Mucosa of descending colon (tissue), 3 donors: Measurements from ENCODE around the gene KLF5. TPM values are rescaled to one million over a fixed set of nuclear protein-coding genes. Genes with fewer than 3 reads are reported as not detected.

Experiments
- ATAC-seq: fragments of 200-7000 bp; cut with Tn5 transposase; one replicate; pipeline ENCODE4 v1.9.1; 2020; ENCODE audit warnings: mild to moderate bottlenecking, moderate library complexity
- DNase-seq, 3 donors: peaks; one replicate each; pipeline ENCODE4 v3.0.0-alpha.2; 2020
- H3K36me3 ChIP-seq: fragments of 200-600 bp; one replicate; pipeline ENCODE4 v1.8.0; 2021; ENCODE audit warnings: low read depth, mild to moderate bottlenecking
- H3K4me1 ChIP-seq: fragments of 200-600 bp; one replicate; pipeline ENCODE4 v1.8.0; 2021; ENCODE audit warnings: low read depth, mild to moderate bottlenecking
- H3K4me3 ChIP-seq: fragments of 200-600 bp; one replicate; pipeline ENCODE4 v1.8.0; 2021; ENCODE audit warnings: mild to moderate bottlenecking
- H3K9me3 ChIP-seq: fragments of 200-600 bp; one replicate; pipeline ENCODE4 v1.8.0; 2021; ENCODE audit warnings: mild to moderate bottlenecking
- intact Hi-C, 2 donors: fragments of 100-400 bp; cut with DNase I in 1 of 2; cut with micrococcal nuclease in 1 of 2; formaldehyde crosslinking; loops; one replicate each; pipeline versions ENCODE4 v1.11.0 to v1.11.1; 2022; cut with DNase I, micrococcal nuclease
- total RNA-seq, 3 donors: library from RNA; stranded (reverse); fragmentation: NEBNext Ultra II Directional in 2 of 3; extraction: Animal tissue kit (Norgen Biotek cat#: 25700) in 2 of 3; gene quantifications; one replicate each; pipeline versions ENCODE4 v1.2.1 to v1.2.4, GENCODE V29; 2021 to 2023
- TF ChIP-seq, protein P1 (sequence below): fragments of 200-600 bp; IDR thresholded peaks from one replicate; pipeline ENCODE4 v1.8.0; 2022; ENCODE audit warnings: antibody characterized with exemption, mild to moderate bottlenecking
- donor health status: DM: no; HTN: no; CAD: no; lungs with moderate emphysema.
- donor health status: DM: no; HTN: no; CAD: no.
- donor health status: DM: no; HTN: yes; CAD: no.

Gene KLF5
- total RNA-seq, 3 donors from 2014 or later: 131 to 401 (median 330) TPM

DNA sequence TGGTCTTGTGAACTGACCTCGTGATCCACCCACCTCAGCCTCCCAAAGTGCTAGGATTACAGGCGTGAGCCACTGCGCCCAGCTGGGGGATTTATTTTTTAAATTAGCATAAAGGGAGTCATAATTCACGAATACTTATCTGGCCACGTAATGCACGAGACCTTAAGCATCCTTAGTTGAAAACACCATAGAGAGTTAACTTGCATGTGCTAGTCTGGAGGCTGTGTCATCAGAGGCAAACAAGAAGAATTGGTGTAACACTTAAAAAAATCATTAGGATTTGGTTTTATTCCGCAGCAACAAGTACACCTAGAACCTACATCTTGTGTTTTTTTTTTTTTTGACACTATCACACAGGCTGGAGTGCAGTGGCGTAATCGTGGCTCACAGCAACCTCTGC, 19.1 kb downstream of the KLF5 start:
- Histone ChIP-seq H3K36me3 (no peaks in the 10 kb centered on the region), H3K4me3 (no peak overlapping the region), H3K9me3 (no peaks in the 10 kb centered on the region), H3K4me1 (peaks cover 14% of the 10 kb centered on the region)
- ATAC-seq (peak; percentile 7), DNase-seq (no peak)
- intact Hi-C loops: loop anchor here in 1 of 2 donors (10.0 kb wide), 1 partner anchor 187 kb away; no protein-coding TSS in a partner anchor
- TF ChIP-seq, protein P1, sequence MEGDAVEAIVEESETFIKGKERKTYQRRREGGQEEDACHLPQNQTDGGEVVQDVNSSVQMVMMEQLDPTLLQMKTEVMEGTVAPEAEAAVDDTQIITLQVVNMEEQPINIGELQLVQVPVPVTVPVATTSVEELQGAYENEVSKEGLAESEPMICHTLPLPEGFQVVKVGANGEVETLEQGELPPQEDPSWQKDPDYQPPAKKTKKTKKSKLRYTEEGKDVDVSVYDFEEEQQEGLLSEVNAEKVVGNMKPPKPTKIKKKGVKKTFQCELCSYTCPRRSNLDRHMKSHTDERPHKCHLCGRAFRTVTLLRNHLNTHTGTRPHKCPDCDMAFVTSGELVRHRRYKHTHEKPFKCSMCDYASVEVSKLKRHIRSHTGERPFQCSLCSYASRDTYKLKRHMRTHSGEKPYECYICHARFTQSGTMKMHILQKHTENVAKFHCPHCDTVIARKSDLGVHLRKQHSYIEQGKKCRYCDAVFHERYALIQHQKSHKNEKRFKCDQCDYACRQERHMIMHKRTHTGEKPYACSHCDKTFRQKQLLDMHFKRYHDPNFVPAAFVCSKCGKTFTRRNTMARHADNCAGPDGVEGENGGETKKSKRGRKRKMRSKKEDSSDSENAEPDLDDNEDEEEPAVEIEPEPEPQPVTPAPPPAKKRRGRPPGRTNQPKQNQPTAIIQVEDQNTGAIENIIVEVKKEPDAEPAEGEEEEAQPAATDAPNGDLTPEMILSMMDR: no peak

DNA sequence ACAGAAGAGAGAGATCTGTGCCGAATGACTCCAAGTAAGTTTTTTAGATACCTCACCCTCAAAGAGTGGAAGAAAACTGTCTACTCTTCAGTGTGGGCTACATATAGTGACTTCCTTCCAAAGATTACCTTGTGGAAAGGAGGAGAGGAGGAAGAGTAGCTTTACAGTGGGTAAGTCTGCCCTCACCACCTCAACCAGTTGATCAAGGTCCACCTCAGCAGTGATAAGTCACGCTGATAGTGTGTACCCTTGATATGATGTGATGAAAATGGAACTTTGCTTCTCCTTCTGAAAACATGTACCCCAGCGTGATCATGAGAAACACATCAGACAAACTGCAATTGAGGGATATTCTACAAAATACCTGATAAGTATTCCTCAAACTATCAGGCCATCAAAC, 20.6 kb downstream of the KLF5 start:
- TF ChIP-seq, protein P1: no peak
- Histone ChIP-seq H3K9me3 (no peaks in the 10 kb centered on the region), H3K36me3 (no peaks in the 10 kb centered on the region), H3K4me1 (peaks cover 11% of the 10 kb centered on the region), H3K4me3 (no peak overlapping the region)
- intact Hi-C loops: loop anchor here in 1 of 2 donors (10.0 kb wide), 1 partner anchor 185 kb away; no protein-coding TSS in a partner anchor
- DNase-seq: no peak
- ATAC-seq: peak; percentile 70

DNA sequence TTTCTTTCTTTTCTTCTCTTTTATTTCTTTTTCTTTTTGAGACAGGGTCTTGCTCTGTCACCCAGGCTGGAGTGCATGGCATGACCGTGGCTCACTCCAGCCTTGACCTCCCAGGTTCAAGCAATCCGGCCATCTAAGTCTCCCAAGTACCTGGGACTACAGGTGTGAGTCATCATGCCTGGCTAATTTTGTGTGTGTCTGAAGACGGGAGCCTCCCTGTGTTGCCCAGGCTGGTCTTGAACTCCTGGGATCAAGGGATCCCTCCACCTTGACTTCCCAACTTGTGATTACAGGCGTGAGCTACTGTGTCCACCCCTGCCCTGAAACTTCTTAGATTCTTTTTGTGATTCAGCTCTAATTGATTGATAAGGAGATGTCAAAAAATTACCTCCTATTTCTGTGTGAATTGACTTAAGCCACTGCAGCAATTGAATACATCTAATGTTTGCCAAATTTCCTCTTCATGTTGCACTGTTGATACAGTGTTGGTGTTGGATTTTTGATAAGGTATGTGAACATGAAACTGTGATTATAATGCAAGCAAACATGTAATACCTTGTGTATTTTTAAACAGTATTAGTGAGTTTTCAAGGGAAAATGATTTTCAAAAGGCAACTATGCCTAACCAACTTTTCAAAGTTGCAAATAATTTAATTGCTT, 22.6 kb downstream of the KLF5 start:
- DNase-seq (no peak), ATAC-seq (peak; percentile 33)
- intact Hi-C loops: no loop called here

DNA sequence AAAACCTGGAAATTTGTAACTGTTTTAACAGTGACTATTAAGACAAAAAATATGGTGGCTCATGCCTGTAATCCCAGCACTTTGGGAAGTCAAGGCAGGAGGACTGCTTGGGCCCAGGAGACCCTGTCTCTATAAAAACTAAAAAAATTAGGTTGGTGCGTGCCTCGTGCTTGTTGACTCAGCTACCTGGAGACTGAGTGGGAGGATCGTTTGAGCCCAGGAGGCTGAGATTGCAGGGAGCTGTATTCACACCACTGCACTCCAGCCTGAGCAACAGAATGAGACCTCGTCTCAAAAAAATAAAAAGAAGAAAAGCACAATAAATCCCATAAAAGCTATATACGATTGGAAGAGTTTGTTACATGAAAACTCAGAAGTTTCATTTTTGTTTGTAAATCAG, 23.7 kb downstream of the KLF5 start:
- Histone ChIP-seq H3K4me3 (no peak overlapping the region), H3K4me1 (no peaks in the 10 kb centered on the region), H3K36me3 (no peaks in the 10 kb centered on the region), H3K9me3 (no peaks in the 10 kb centered on the region)
- ATAC-seq (no peak), DNase-seq (no peak)
- intact Hi-C loops: no loop called here
- TF ChIP-seq, protein P1: no peak

More for the DNA sequence above, 22.6 kb downstream of the KLF5 start:
- Histone ChIP-seq H3K9me3 (no peaks in the 10 kb centered on the region), H3K4me1 (no peaks in the 10 kb centered on the region), H3K36me3 (no peaks in the 10 kb centered on the region), H3K4me3 (no peak overlapping the region)
- TF ChIP-seq, protein P1: no peak

DNA sequence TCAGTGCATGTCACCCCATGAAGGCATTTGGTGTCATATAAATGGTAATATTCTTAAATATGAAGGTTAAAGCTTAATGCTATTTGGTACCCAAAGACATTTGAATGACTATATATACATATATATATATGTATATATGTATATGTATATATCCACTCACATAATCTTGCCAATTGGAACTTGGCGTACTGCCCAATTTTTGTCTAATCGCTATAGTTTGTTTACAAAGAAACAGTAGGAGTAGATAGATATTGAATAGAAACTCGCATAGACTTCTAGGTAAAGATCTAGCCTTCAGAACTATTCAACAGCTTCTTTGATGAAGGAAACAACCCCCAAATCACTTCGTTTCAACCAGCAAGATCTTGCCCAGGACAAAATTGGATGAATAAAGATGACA, 24.1 kb downstream of the KLF5 start:
- peak in 1 of 3 donors; percentile 39 for DNase-seq
- intact Hi-C loops: no loop called here

More for the DNA sequence above, 24.1 kb downstream of the KLF5 start:
- no peak overlapping the region for H3K4me3 ChIP-seq
- H3K36me3 ChIP-seq: no peaks in the 10 kb centered on the region
- H3K4me1 ChIP-seq: no peaks in the 10 kb centered on the region
- no peaks in the 10 kb centered on the region for H3K9me3 ChIP-seq
- TF ChIP-seq, protein P1: no peak
- ATAC-seq: no peak
